ENCODE data around the gene NDST1.

DNA sequence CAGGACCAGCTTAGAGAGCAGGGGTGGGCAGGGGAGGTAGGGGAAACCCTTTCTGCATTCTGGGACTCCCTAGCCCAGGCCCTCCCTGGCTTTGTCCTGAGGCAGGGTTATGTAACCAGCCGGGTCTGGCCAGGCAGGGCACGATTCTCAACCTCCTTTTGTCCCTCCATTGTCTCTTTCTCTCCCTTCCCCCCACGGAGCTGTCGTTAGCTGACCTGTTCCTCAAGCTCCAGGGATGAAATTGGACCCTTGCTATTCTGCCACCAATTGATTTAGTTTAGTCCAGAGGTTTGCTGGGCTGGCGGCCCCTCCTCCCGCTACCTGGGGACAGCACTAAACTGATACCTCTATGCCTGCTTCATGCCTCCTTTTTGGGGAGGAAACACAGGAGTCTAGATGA is 9.4 kb upstream of the NDST1 start:
- TF ChIP-seq CTCF (IDR thresholded peaks at IDR 0.05 in 8 of 11, conservative IDR thresholded peaks at IDR 0.05 in 3 of 11) (no peak), POLR2AphosphoS5 (IDR thresholded peaks at IDR 0.05) (no peak), POLR2A (IDR thresholded peaks at IDR 0.05) (no peak)

Measured in spleen (tissue), 7 donors.